ENCODE results near the gene SGMS1.

SGMS1 gene

GRCh38 chr10:50335397-50335796 lies 288.4 kb downstream of the SGMS1 start:
- no peak overlapping the region for H3K27ac ChIP-seq
- DNase-seq (ENCODE audit: low spot score): no peak
- no peak for TF ChIP-seq CTCF (conservative IDR thresholded peaks at IDR 0.05; ENCODE audit: low read depth)
- ChIA-PET CTCF (no interaction called here), POLR2A (ENCODE audit: low non-redundant PET) (no interaction called here)

- ChIA-PET CTCF (no interaction called here), POLR2A (ENCODE audit: low non-redundant PET) (no interaction called here)
- DNase-seq (ENCODE audit: low spot score): no peak
- no peak overlapping the region for H3K27ac ChIP-seq
- TF ChIP-seq CTCF (conservative IDR thresholded peaks at IDR 0.05; ENCODE audit: low read depth): no peak
Measured at GRCh38 chr10:50334273-50334672, 289.5 kb downstream of the SGMS1 start.

GRCh38 chr10:50333872-50334271 lies 289.9 kb downstream of the SGMS1 start:
- DNase-seq (ENCODE audit: low spot score): no peak
- ChIA-PET POLR2A (ENCODE audit: low non-redundant PET) (no interaction called here), CTCF (no interaction called here)
- no peak overlapping the region for H3K27ac ChIP-seq
- TF ChIP-seq CTCF (conservative IDR thresholded peaks at IDR 0.05; ENCODE audit: low read depth): no peak

GRCh38 chr10:50332108-50332842 lies 291.5 kb downstream of the SGMS1 start:
- H3K27ac ChIP-seq: no peak overlapping the region
- DNase-seq (ENCODE audit: low spot score): no peak
- ChIA-PET CTCF (interaction anchor here (0.7 kb wide), 1 partner anchor 56 kb away, joined by 4 read pairs; no protein-coding TSS in a partner anchor), POLR2A (ENCODE audit: low non-redundant PET) (no interaction called here)
- TF ChIP-seq CTCF (conservative IDR thresholded peaks at IDR 0.05; ENCODE audit: low read depth): no peak

GRCh38 chr10:50331486-50331885 lies 292.3 kb downstream of the SGMS1 start:
- POLR2A ChIA-PET (ENCODE audit: low non-redundant PET): no interaction called here
- DNase-seq (ENCODE audit: low spot score): no peak

More at GRCh38 chr10:50331486-50331885, 292.3 kb downstream of the SGMS1 start:
- H3K27ac ChIP-seq: no peak overlapping the region
- CTCF ChIA-PET: no interaction called here
- TF ChIP-seq CTCF (conservative IDR thresholded peaks at IDR 0.05; ENCODE audit: low read depth): no peak
